Bronchial epithelial cell (primary cell): ENCODE data around the gene ST6GALNAC2. TPM values are rescaled to one million over a fixed set of nuclear protein-coding genes. Genes with fewer than 3 reads are reported as not detected.
A peak's percentile ranks its signal among the peaks of the same experiment; 100 is the strongest.
"Not testable (repeated sequence)": the region's sequence is repeated elsewhere in the genome, so short reads cannot be mapped to it uniquely, and the experiment has no call there.

Source experiments
- DNase-seq: peaks from one replicate; pipeline ENCODE4 v3.0.0-alpha.2; 2010; ENCODE audit warnings: low read depth
- FAIRE-seq: peaks from 2 replicates; lab custom pipeline; 2011; peaks lifted over from hg19 to GRCh38; lab: Jason Lieb, UNC
- H3K27me3 ChIP-seq: 2 replicates; pipeline ENCODE4 v1.5.1; 2011; ENCODE audit warnings: low read length; ENCODE audit not compliant: control insufficient read depth, insufficient read depth
- H3K36me3 ChIP-seq: 2 replicates; pipeline ENCODE4 v1.5.1; 2011; ENCODE audit warnings: low read length; ENCODE audit not compliant: control insufficient read depth, insufficient read depth
- H3K4me3 ChIP-seq: 2 replicates; pipeline ENCODE4 v1.5.1; 2011; ENCODE audit warnings: mild to moderate bottlenecking, low read depth, low read length, control low read depth
- total RNA-seq: library from RNA; depleted of rRNA; stranded (reverse); fragments of >200 nt; gene quantifications from 2 replicates; pipeline ENCODE4 v1.2.1, GENCODE V29; 2014
- TF ChIP-seq, protein P1 (sequence below): IDR thresholded peaks from 2 replicates; pipeline ENCODE4 v1.5.1; 2011; ENCODE audit warnings: mild to moderate bottlenecking, moderate library complexity, low read length, control low read depth, inconsistent platforms; ENCODE audit not compliant: insufficient read depth, severe bottlenecking

The ST6GALNAC2 gene
- total RNA-seq, 1 donor from 2014 or later, result 38.4 TPM

DNA sequence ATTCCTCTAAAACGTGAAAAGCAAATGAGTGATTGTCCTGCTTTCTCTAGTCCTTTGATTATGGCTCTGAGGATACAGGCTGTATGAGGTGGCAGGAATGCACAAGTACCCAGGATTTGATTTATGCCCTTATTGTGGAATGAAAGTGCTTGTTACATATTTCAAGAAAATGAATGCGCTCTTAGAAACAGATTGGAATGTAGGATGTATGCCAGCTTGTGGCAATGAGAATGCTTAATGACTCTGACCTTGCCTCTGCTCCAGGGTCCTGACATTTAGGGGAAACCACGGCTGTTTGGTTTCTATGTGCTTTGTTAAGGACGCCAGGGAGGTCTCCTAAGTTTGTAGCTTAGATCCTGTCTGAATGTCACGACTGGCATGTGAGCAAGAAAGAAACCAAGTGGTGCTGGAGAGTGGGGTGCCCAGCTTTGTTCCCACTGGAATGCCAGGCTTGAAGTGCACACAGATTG, 23.8 kb downstream of the ST6GALNAC2 start:
- FAIRE-seq, result no peak
- peaks cover 10% of the 10 kb centered on the region for H3K36me3 ChIP-seq
- no peaks in the 10 kb centered on the region for H3K27me3 ChIP-seq
- no peak overlapping the region for H3K4me3 ChIP-seq
- DNase-seq, result no peak
- TF ChIP-seq, protein P1, sequence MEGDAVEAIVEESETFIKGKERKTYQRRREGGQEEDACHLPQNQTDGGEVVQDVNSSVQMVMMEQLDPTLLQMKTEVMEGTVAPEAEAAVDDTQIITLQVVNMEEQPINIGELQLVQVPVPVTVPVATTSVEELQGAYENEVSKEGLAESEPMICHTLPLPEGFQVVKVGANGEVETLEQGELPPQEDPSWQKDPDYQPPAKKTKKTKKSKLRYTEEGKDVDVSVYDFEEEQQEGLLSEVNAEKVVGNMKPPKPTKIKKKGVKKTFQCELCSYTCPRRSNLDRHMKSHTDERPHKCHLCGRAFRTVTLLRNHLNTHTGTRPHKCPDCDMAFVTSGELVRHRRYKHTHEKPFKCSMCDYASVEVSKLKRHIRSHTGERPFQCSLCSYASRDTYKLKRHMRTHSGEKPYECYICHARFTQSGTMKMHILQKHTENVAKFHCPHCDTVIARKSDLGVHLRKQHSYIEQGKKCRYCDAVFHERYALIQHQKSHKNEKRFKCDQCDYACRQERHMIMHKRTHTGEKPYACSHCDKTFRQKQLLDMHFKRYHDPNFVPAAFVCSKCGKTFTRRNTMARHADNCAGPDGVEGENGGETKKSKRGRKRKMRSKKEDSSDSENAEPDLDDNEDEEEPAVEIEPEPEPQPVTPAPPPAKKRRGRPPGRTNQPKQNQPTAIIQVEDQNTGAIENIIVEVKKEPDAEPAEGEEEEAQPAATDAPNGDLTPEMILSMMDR, result no peak

DNA sequence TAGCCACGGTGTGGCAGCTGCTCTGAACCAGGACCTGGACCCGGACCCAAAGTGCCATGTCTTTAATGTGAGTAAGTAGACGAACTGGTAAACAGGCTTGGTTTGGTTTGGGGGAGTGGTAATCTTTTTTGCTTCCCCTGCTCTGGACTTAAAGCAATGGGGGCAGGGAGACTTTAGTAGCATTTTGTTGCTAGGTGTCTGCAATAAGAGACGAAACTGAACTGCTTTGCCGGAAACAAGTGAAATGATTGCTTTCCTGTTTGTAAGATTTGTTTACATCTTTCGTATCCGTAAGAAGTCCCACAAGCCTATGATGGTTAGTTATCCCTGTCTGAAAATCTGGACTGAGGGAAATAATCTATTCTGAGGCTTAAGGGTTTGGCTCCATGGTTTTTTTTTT, 24.3 kb downstream of the ST6GALNAC2 start:
- TF ChIP-seq, protein P1, result no peak
- Histone ChIP-seq H3K27me3 (no peaks in the 10 kb centered on the region), H3K36me3 (peaks cover 9% of the 10 kb centered on the region), H3K4me3 (no peak overlapping the region)
- FAIRE-seq (no peak), DNase-seq (no peak)

DNA sequence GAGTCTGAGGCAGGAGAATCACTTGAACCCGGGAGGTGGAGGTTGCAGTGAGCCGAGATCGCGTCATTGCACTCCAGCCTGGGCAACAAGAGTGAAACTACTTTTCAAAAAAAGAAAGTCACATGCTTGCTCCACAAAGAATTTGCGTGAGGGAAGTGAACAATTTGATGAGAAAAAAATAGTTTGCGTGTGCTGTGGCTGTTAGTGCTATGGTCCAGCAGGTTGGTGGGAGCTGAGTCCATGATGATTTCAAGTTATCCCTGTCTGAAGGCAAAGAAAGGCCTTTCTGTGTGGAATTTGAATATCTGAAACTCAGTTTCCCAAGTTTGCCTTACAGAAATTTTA, 24.8 kb downstream of the ST6GALNAC2 start:
- Histone ChIP-seq H3K36me3 (peaks cover 7% of the 10 kb centered on the region), H3K4me3 (no peak overlapping the region), H3K27me3 (no peaks in the 10 kb centered on the region)
- DNase-seq (no peak), FAIRE-seq (no peak)
- TF ChIP-seq, protein P1, result no peak

DNA sequence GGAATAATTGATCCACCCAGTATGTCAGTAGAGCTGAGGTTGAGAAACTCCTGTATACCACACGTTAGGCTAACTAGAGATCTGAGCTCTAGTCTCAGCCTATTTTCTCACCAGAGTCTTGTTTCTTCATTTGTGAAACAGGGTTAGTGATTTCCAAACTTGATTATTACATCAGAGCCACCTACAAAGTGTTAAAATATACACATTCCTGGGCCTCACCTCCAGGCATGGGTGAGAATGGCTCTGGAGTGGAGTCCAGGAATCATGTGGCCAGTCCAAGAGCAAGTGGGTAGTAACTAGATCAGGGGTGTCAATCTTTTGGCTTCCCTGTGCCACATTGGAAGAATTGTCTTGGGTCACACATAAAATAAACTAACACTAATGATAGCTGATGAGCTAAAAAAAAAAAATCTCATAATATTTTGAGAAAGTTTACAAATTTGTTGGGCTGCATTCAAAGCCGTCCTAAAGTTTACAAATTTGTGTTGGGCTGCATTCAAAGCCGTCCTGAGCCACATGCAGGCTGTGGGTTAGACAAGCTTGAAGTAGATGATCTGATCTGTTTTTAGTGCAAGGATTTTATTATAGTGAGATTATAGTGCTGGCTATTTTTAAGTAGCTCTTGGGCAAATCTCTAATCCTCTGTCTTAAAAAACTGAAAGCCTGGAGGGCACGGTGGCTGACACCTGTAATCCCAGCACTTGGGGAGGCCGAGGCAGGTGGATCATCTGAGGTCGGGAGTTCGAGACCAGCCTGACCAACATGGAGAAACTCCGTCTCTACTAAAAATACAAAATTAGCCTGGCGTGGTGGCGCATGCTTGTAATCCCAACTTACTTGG, 25.4 kb downstream of the ST6GALNAC2 start:
- TF ChIP-seq, protein P1, result no peak
- Histone ChIP-seq H3K36me3 (peaks cover 7% of the 10 kb centered on the region), H3K27me3 (no peaks in the 10 kb centered on the region), H3K4me3 (no peak overlapping the region)
- no peak for DNase-seq
- no peak for FAIRE-seq

DNA sequence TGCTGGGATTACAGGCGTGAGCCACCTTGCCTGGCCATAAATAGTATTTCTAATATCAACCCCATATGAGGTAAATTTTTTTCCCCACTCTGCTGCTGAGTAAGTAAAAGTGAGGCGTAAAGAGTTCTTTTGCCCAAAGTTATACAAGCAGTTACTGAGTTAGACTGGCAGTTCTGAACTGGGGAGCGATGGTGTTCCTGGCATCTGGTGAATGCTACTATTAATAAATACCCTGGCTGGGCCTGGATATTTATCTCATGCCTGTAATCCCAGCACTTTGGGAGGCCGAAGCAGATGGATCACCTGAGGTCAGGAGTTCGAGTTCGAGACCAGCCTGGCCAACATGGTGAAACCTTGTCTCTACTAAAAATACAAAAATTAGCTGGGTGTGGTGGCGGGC, 26.2 kb downstream of the ST6GALNAC2 start:
- FAIRE-seq, DNase-seq: not testable (repeated sequence)

DNA sequence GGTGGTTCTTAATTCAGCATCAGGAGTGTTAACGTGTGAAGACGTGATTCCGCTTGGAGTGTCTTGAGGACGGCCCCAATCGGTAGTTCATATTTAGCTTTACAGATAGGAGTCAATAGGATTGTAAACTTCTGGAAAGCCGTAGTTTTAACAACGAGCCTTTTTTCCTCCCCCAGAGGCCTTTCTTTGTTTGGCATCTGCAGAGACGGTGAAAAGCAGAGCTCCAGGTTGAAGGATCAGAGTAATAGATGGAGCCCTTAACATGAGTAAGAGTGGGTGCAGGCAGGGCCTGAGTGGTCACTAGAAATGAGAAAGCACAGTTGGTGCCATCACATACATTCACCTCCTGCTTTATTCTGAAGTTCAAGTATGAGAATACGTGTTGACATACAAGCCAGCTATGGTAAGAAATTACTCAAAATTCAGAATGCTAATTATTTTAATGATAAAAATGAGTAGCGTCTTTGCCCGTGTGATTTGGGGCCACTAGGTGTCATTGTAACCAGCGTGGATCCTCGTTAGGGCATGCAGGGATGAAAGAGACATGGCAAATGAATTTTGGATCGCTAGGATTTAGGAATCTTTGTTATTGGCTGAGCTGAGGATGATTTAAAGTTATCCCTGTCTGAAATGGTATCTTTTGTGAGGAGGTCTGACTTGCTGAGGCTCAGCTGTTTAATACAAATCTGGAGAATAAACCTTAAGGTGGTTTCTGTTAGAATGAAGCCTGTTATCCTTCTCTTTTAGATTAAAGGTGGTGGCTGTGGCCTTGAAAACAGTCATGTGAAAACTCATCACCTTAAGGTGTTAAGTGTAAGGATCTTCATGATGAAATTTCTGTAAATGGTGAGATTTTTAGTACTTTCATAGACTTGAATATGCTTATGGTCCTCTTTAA, 27.2 kb downstream of the ST6GALNAC2 start:
- Histone ChIP-seq H3K36me3 (peaks cover 7% of the 10 kb centered on the region), H3K4me3 (peak overlapping the region; percentile 85), H3K27me3 (no peaks in the 10 kb centered on the region)
- DNase-seq, result no peak
- TF ChIP-seq, protein P1, result peak; percentile 34
- FAIRE-seq, result no peak

More for the DNA sequence above, 26.2 kb downstream of the ST6GALNAC2 start:
- H3K4me3 ChIP-seq, result peak overlapping the region; percentile 85
- not testable (repeated sequence) for H3K36me3 ChIP-seq, H3K27me3 ChIP-seq
